PC-3 (cell line): ENCODE measurements around the gene PIGW. TPM values are rescaled to one million over a fixed set of nuclear protein-coding genes. Genes with fewer than 3 reads are reported as not detected.

Source experiments
- ATAC-seq: fragments of 200-7000 bp; cut with Tn5 transposase; 2 replicates; pipeline ENCODE4 v1.9.1; 2020; ENCODE audit warnings: mild to moderate bottlenecking, moderate library complexity
- BruUV-seq: library from RNA; stranded (reverse); fragments of 400-500 nt; replicated peaks from 2 replicates; lab custom pipeline; 2021; lab: Mats Ljungman, UMichigan
- CTCF ChIA-PET: fragments of 300-600 bp; sonication (Branson Sonifier 250); formaldehyde crosslinking; loops from one replicate; lab custom pipeline; 2022; ENCODE audit warnings: antibody characterized with exemption; lab: Charles Lee
- POLR2A ChIA-PET: fragments of 300-600 bp; sonication (Branson Sonifier 250); formaldehyde crosslinking; loops from one replicate; lab custom pipeline; 2022; ENCODE audit warnings: antibody characterized with exemption; ENCODE audit not compliant: unreplicated experiment; lab: Charles Lee
- DNase-seq: peaks from one replicate; pipeline ENCODE4 v3.0.0-alpha.2; 2015
- H2AFZ ChIP-seq: fragments of 300-600 bp; sonication (generic); 2 replicates; pipeline ENCODE4 v1.6.0; 2016; ENCODE audit warnings: antibody characterized with exemption, low read length
- H3F3A ChIP-seq: fragments of 300-600 bp; sonication (generic); one replicate; pipeline ENCODE4 v1.6.0; 2017; ENCODE audit warnings: antibody characterized with exemption, low read length, control low read depth, mild to moderate bottlenecking; ENCODE audit not compliant: unreplicated experiment
- H3K27ac ChIP-seq: fragments of 300-600 bp; sonication (generic); 2 replicates; pipeline ENCODE4 v1.5.1; 2016; ENCODE audit warnings: mild to moderate bottlenecking, low read length
- H3K27me3 ChIP-seq: fragments of 300-600 bp; sonication (generic); 2 replicates; pipeline ENCODE4 v1.6.1; 2016; ENCODE audit warnings: low read length, mixed read lengths
- H3K36me3 ChIP-seq: fragments of 300-600 bp; sonication (generic); 2 replicates; pipeline ENCODE4 v1.6.1; 2016; ENCODE audit warnings: low read depth, mixed run types, low read length, mixed read lengths
- H3K4me1 ChIP-seq: fragments of 300-600 bp; sonication (generic); 2 replicates; pipeline ENCODE4 v1.5.1; 2016; ENCODE audit warnings: low read length; ENCODE audit not compliant: insufficient read depth
- H3K4me2 ChIP-seq: fragments of 300-600 bp; sonication (generic); 2 replicates; pipeline ENCODE4 v1.6.0; 2016; ENCODE audit warnings: low read length
- H3K4me3 ChIP-seq: fragments of 300-600 bp; sonication (generic); 2 replicates; pipeline ENCODE4 v1.5.1; 2016; ENCODE audit warnings: mild to moderate bottlenecking, low read length, mixed read lengths
- H3K79me2 ChIP-seq: fragments of 300-600 bp; sonication (generic); 2 replicates; pipeline ENCODE4 v1.6.1; 2017; ENCODE audit warnings: low read length, mixed read lengths
- H3K9ac ChIP-seq: fragments of 300-600 bp; sonication (generic); 2 replicates; pipeline ENCODE4 v1.6.0; 2016; ENCODE audit warnings: mild to moderate bottlenecking, low read length
- H3K9me2 ChIP-seq: fragments of 300-600 bp; sonication (generic); replicated peaks from 2 replicates; pipeline ENCODE4 v1.6.1; 2016; ENCODE audit warnings: mixed run types, low read length, mixed read lengths
- H3K9me3 ChIP-seq: fragments of 300-600 bp; sonication (generic); 2 replicates; pipeline ENCODE4 v1.6.1; 2016; ENCODE audit warnings: low read length, mixed read lengths
- H4K20me1 ChIP-seq: fragments of 300-600 bp; sonication (generic); 2 replicates; pipeline ENCODE4 v1.6.1; 2016; ENCODE audit warnings: low read length, mixed read lengths
- EZH2 ChIP-seq: fragments of 300-600 bp; sonication (generic); IDR thresholded peaks from one replicate; pipeline ENCODE4 v1.6.1; 2017; ENCODE audit warnings: antibody characterized with exemption, mild to moderate bottlenecking, low read length; ENCODE audit not compliant: unreplicated experiment
- EZH2phosphoT487 ChIP-seq: fragments of 300-600 bp; sonication (generic); IDR thresholded peaks from 2 replicates; pipeline ENCODE4 v1.6.1; 2018; ENCODE audit warnings: mild to moderate bottlenecking, antibody characterized with exemption, low read length, borderline replicate concordance
- intact Hi-C: fragments of 100-400 bp; cut with micrococcal nuclease; formaldehyde crosslinking; loops from 2 replicates; pipeline ENCODE4 v1.9.0; 2023
- total RNA-seq: library from RNA; depleted of rRNA; stranded (reverse); fragments of >200 nt; gene quantifications from 2 replicates; pipeline ENCODE4 v1.2.3, GENCODE V29; 2014
- TF ChIP-seq, protein P1 (sequence below): fragments of 300-600 bp; sonication (generic); conservative IDR thresholded peaks from 2 replicates; pipeline ENCODE4 v1.5.1; 2017; ENCODE audit warnings: antibody characterized with exemption, low read depth, mild to moderate bottlenecking, low read length

Gene PIGW
- total RNA-seq, 1 experiment from 2014 or later, result 8.0 TPM

DNA sequence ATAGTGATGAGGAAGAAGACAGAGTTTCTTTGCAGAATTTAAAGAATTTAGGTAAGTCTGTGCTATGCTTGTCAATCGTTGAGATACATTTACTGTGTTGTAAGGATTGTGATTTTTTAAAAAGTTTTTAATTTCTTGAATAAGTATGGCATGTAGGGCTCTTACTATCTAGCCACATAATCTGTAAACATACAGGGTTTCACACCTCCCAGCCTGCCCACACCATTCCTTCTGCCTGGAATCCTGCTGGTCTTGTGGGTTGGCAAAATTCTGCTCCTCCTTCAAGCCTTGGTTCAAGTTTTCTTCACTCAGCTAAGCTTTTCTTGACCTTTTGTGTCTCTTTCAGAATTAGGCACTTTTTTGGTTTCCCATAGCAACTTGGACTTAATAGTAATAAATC is 40.8 kb upstream of the PIGW start:
- Histone ChIP-seq H2AFZ (no peak overlapping the region), H3F3A (no peaks in the 10 kb centered on the region), H3K79me2 (peaks cover 28% of the 10 kb centered on the region), H3K27ac (no peak overlapping the region), H3K4me1 (no peaks in the 10 kb centered on the region), H3K4me3 (no peak overlapping the region), H4K20me1 (no peaks in the 10 kb centered on the region), H3K9me2 (no peaks in the 10 kb centered on the region), H3K4me2 (no peak overlapping the region), H3K36me3 (peaks cover 25% of the 10 kb centered on the region), H3K27me3 (no peaks in the 10 kb centered on the region), H3K9ac (no peak overlapping the region), H3K9me3 (no peaks in the 10 kb centered on the region)
- CTCF ChIA-PET, result no interaction called here
- DNase-seq (no peak), ATAC-seq (no peak)
- BruUV-seq, result no TSS peak
- TF ChIP-seq, protein P1, sequence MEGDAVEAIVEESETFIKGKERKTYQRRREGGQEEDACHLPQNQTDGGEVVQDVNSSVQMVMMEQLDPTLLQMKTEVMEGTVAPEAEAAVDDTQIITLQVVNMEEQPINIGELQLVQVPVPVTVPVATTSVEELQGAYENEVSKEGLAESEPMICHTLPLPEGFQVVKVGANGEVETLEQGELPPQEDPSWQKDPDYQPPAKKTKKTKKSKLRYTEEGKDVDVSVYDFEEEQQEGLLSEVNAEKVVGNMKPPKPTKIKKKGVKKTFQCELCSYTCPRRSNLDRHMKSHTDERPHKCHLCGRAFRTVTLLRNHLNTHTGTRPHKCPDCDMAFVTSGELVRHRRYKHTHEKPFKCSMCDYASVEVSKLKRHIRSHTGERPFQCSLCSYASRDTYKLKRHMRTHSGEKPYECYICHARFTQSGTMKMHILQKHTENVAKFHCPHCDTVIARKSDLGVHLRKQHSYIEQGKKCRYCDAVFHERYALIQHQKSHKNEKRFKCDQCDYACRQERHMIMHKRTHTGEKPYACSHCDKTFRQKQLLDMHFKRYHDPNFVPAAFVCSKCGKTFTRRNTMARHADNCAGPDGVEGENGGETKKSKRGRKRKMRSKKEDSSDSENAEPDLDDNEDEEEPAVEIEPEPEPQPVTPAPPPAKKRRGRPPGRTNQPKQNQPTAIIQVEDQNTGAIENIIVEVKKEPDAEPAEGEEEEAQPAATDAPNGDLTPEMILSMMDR, result no peak
- TF ChIP-seq EZH2phosphoT487 (no peak), EZH2 (no peak)
- intact Hi-C loops, result no loop called here
- POLR2A ChIA-PET, result no interaction called here

DNA sequence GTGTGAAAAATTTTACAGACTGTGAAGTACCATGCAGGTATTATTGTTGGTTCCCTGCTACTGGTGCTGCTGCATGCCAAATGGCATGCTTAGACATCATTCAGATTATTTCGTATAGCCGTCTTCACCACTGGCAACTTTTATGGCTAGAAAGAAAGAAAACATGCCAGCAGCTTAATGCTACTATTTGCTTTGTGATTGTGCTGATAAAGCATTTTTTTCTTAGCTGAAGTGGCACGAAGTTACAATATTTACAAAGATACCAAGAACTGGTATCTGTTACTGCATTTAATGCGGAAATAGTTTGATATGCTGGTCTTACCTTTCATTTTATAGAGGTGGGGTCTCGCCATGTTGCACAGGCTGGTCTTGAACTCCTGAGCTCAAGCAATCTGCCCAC is 40.1 kb upstream of the PIGW start:
- DNase-seq (no peak), ATAC-seq (no peak)
- no peaks in the 10 kb centered on the region for H3K9me3 ChIP-seq
- no TSS peak for BruUV-seq
- H3K9me2 ChIP-seq, result no peaks in the 10 kb centered on the region
- H3K27ac ChIP-seq, result no peak overlapping the region
- H3K4me2 ChIP-seq, result no peak overlapping the region
- H3K4me3 ChIP-seq, result no peak overlapping the region
- H3F3A ChIP-seq, result no peaks in the 10 kb centered on the region
- H3K36me3 ChIP-seq, result peaks cover 23% of the 10 kb centered on the region
- TF ChIP-seq EZH2, result no peak
- TF ChIP-seq, protein P1, result no peak
- no peak for TF ChIP-seq EZH2phosphoT487
- H3K9ac ChIP-seq, result no peak overlapping the region
- H3K4me1 ChIP-seq, result no peaks in the 10 kb centered on the region
- no peaks in the 10 kb centered on the region for H3K27me3 ChIP-seq
- CTCF ChIA-PET, result no interaction called here
- no peak overlapping the region for H2AFZ ChIP-seq
- peaks cover 21% of the 10 kb centered on the region for H3K79me2 ChIP-seq
- POLR2A ChIA-PET, result no interaction called here
- no peaks in the 10 kb centered on the region for H4K20me1 ChIP-seq
- intact Hi-C loops, result no loop called here

DNA sequence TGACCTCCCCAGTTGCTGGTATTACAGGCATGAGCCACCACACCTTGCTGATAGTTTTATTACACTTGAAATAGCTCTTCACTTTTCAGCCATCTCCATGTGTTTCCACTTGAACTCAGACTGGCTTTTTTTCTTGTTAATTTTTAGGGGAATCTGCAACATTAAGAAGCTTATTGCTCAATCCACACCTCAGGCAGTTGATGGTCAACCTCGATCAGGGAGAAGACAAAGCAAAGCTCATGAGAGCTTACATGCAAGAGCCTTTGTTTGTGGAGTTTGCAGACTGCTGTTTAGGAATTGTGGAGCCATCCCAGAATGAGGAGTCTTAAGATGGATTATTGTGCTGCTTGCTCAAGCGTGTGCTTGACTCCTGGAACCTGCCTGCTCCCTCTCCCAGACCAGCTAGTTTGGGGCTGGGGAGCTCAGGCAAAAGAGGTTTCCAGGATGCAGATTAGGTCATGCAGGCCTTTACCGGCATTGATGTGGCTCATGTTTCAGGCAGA is 39.7 kb upstream of the PIGW start:
- Histone ChIP-seq H3K4me3 (no peak overlapping the region), H3K27me3 (no peaks in the 10 kb centered on the region), H3K27ac (no peak overlapping the region), H3K4me2 (no peak overlapping the region), H3K9ac (no peak overlapping the region), H3K9me3 (no peaks in the 10 kb centered on the region), H3K36me3 (peaks cover 20% of the 10 kb centered on the region), H3F3A (no peaks in the 10 kb centered on the region), H3K9me2 (no peaks in the 10 kb centered on the region), H3K79me2 (peaks cover 17% of the 10 kb centered on the region; the same call in 1 of the 2 replicates), H4K20me1 (no peaks in the 10 kb centered on the region), H3K4me1 (no peaks in the 10 kb centered on the region), H2AFZ (no peak overlapping the region)
- intact Hi-C loops, result no loop called here
- ATAC-seq (no peak), DNase-seq (no peak)
- TF ChIP-seq EZH2 (no peak), EZH2phosphoT487 (no peak)
- TF ChIP-seq, protein P1, result no peak
- POLR2A ChIA-PET, result no interaction called here
- BruUV-seq, result no TSS peak
- CTCF ChIA-PET, result no interaction called here
